Measurements from ENCODE around the gene IQCF5.
"Not testable (repeated sequence)": the region's sequence is repeated elsewhere in the genome, so short reads cannot be mapped to it uniquely, and the experiment has no call there.

IQCF5 gene

GRCh38 chr3:51862886-51863285 is 12.5 kb downstream of the IQCF5 start:
- DNase-seq, result no peak

DNA sequence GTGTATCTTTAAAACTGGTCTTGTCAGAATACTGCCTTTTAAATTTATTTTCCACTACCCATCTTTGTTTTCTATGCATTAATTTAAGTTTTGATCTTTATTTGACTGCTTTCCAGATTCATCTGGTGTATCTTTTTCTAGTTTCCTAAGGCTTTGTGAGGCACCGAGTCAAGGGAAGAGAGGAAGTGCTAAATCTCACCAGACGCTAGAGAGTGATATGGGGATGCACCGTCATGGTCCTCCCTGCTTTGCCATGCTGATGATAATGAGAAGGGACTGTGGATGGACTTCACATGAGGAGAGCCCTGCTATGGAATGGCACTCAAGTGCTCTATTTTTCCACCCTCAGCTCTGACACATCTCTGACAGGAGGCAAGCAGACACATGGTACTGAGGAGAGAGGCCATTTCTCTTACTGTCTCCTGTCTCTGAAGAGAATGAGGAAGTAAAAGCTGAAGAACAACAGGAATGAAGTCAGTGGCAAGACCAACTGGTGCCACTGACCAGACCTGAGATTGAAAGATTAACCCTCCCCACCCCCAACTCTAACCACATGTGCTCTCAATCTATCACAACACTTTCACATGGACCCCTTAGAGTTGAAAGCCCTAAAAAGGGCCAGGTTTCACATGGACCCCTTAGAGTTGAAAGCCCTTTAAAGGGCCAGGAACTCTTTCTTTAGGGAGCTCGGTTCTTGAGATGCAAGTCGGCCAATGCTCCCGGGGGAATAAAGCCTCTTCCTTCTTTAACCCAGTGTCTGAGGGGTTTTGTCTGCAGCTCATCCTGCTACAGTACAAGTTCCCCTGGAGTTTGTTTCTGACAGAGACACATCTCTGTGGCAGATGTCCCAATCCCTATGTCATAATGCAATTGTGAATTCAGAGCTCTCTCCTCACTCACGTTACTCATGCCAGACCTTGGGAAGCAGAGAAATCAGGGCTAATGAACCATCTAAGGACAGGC is 14.4 kb downstream of the IQCF5 start, which contains the start of gene IQCF2:
IQCF2 (plus strand) TSS at position 913 of the 963 bp plus-strand sequence. CDS start 52 bp downstream, outside the sequence.
- no peak for DNase-seq

- not testable (repeated sequence) for DNase-seq
Measured at GRCh38 chr3:51855411-51855810, 20.0 kb downstream of the IQCF5 start.

DNA sequence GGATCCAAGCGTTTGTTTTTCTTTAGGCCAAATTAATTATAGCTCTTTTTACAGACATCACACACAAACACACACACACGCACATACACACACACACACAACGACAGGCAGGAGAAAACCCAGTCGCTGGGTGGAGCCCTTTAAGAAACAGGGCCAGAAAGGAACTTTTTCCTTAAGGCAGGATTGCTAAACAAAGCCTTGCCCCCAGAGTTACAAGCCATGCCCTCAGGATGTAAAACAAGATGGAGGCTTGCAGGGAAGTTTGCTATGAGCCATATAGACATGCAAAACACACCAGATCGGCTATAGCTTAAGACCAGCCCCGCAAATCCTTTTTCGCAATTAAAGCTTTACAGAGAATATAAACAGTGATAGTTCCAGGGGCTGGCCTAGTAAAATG is 30.3 kb downstream of the IQCF5 start:
- DNase-seq, result no peak

DNA sequence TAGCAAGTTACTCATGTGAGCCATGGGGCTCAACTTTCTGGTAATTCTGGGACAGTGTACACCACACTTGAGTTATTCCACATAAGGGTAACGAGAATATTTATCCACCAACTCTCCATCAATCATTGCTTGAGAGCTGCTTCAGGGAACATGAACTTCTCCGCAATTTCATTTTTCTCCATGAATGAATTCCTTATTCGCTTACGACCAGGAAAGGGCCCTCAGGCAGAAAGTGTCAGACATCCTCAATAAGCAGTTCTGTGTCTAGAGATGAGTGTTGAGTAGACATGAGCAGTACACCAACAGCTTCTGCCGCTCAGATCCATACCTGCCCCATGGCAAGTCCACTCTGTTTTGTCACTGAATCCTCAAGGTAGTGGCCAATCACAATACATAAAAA is 38.8 kb downstream of the IQCF5 start:
- DNase-seq, result no peak

DNA sequence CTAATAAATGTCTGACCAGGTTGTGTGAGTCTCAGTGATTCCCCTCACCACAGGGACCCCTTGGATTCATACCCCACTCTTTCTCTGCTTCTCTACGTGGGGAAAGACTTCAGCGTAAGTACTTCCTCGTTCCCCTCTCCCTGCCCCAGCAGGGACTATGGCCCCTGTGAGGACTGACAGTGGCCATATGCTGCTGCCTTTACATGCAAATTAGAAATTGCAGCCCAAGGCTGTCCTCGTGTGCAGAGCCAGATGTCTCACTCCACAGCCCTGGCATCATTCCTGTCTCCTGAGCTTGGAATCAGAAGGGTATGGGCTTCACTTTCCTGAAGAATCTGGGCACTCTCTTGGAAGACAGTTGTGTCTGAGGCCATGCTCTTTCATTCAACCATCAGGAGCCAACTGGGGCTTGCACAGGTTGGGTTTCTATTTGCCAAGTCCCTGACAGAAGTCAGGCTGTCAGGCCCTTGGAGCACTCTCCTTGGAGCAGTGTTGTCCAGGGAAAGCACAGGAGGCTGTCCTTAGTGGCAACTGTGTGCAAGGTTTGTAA is 44.5 kb downstream of the IQCF5 start:
- DNase-seq, result no peak

GRCh38 chr3:51830345-51830744 is 45.1 kb downstream of the IQCF5 start:
- DNase-seq, result no peak

DNA sequence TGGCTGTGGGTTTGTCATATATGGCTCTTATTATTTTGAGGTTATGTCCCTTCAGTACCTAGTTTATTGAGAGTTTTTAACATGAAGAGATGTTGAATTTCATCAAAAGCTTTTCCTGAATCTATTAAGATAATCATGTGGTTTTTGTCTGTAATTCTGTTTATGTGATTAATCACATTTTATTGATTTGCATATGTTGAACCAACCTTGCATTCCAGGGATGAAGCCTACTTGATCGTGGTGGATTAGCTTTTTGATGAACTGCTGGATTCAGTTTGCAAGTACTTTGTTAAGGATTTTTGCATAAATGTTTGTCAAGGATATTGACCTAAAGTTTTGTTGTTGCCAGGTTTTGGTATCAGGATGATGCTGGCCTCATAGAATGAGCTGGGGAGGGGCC is 47.1 kb downstream of the IQCF5 start:
- no peak for DNase-seq
